PC-9 (cell line): ENCODE measurements around the gene TRIM56. TPM values are rescaled to one million over a fixed set of nuclear protein-coding genes. Genes with fewer than 3 reads are reported as not detected.
"Not testable (repeated sequence)": the region's sequence is repeated elsewhere in the genome, so short reads cannot be mapped to it uniquely, and the experiment has no call there.

Experiments
- BruUV-seq: library from RNA; stranded (reverse); fragments of 400-500 nt; replicated peaks from 2 replicates; lab custom pipeline; 2021; lab: Mats Ljungman, UMichigan
- CTCF ChIA-PET: fragments of 300-600 bp; sonication (Branson Sonifier 250); formaldehyde crosslinking; loops from one replicate; lab custom pipeline; 2022; ENCODE audit warnings: antibody characterized with exemption; lab: Charles Lee
- POLR2A ChIA-PET: fragments of 300-600 bp; sonication (Branson Sonifier 250); formaldehyde crosslinking; loops from one replicate; lab custom pipeline; 2022; ENCODE audit warnings: antibody characterized with exemption; ENCODE audit not compliant: unreplicated experiment; lab: Charles Lee
- DNase-seq, 2 experiments: peaks; one replicate each; pipeline versions ENCODE4 v3.0.0 to v3.0.0-alpha.2; 2015 to 2022; ENCODE audit warnings: mixed read lengths in 1 of 2
- H2AFZ ChIP-seq: fragments of 200-600 bp; sonication (generic); 2 replicates; pipeline ENCODE4 v1.8.1; 2017; ENCODE audit warnings: antibody characterized with exemption
- H3F3A ChIP-seq: fragments of 200-600 bp; sonication (generic); 2 replicates; pipeline ENCODE4 v1.8.1; 2017; ENCODE audit warnings: antibody characterized with exemption, mild to moderate bottlenecking, low read depth; ENCODE audit not compliant: insufficient read depth
- H3K27ac ChIP-seq: fragments of 200-600 bp; sonication (generic); 2 replicates; pipeline ENCODE4 v1.6.1; 2016; ENCODE audit warnings: mixed run types
- H3K27me3 ChIP-seq: fragments of 200-600 bp; sonication (generic); 2 replicates; pipeline ENCODE4 v1.6.1; 2016; ENCODE audit warnings: low read depth, mixed run types; ENCODE audit not compliant: insufficient read depth
- H3K36me3 ChIP-seq: fragments of 200-600 bp; sonication (generic); 2 replicates; pipeline ENCODE4 v1.6.1; 2016; ENCODE audit warnings: low read depth, mixed run types
- H3K4me1 ChIP-seq: fragments of 200-600 bp; sonication (generic); replicated peaks from 2 replicates; pipeline ENCODE4 v1.6.1; 2016; ENCODE audit warnings: mixed run types; ENCODE audit not compliant: insufficient read depth
- H3K4me2 ChIP-seq: fragments of 200-600 bp; sonication (generic); 2 replicates; pipeline ENCODE4 v1.6.1; 2017; ENCODE audit warnings: mixed run types
- H3K4me3 ChIP-seq: fragments of 200-600 bp; sonication (generic); 2 replicates; pipeline ENCODE4 v1.6.1; 2016; ENCODE audit warnings: mixed run types
- H3K79me2 ChIP-seq: fragments of 200-600 bp; sonication (generic); 2 replicates; pipeline ENCODE4 v1.6.1; 2017; ENCODE audit warnings: low read depth, mixed run types
- H3K9me2 ChIP-seq: fragments of 200-600 bp; sonication (generic); 2 replicates; pipeline ENCODE4 v1.8.1; 2017; ENCODE audit warnings: mild to moderate bottlenecking; ENCODE audit not compliant: insufficient read depth
- H3K9me3 ChIP-seq: fragments of 200-600 bp; sonication (generic); 2 replicates; pipeline ENCODE4 v1.8.1; 2016; ENCODE audit warnings: low read depth; ENCODE audit not compliant: insufficient read depth
- H4K20me1 ChIP-seq: fragments of 200-600 bp; sonication (generic); 2 replicates; pipeline ENCODE4 v1.8.1; 2017; ENCODE audit not compliant: insufficient read depth
- EZH2 ChIP-seq: fragments of 200-600 bp; sonication (generic); IDR thresholded peaks from 2 replicates; pipeline ENCODE4 v1.8.0; 2017; ENCODE audit warnings: antibody characterized with exemption, low read depth
- intact Hi-C: fragments of 100-400 bp; cut with micrococcal nuclease; formaldehyde crosslinking; loops from one replicate; pipeline ENCODE4 v1.10.0; 2022; ENCODE audit not compliant: unreplicated experiment
- total RNA-seq: library from RNA; stranded (reverse); gene quantifications from 2 replicates; pipeline ENCODE4 v1.2.3, GENCODE V29; 2021
- TF ChIP-seq, protein P1 (sequence below): fragments of 200-600 bp; sonication (generic); conservative IDR thresholded peaks from 2 replicates; pipeline ENCODE4 v1.6.1; 2017; ENCODE audit warnings: mixed run types, antibody characterized with exemption, mild to moderate bottlenecking, moderate library complexity

Gene TRIM56
- total RNA-seq, 1 experiment from 2014 or later: 72.3 TPM

DNA sequence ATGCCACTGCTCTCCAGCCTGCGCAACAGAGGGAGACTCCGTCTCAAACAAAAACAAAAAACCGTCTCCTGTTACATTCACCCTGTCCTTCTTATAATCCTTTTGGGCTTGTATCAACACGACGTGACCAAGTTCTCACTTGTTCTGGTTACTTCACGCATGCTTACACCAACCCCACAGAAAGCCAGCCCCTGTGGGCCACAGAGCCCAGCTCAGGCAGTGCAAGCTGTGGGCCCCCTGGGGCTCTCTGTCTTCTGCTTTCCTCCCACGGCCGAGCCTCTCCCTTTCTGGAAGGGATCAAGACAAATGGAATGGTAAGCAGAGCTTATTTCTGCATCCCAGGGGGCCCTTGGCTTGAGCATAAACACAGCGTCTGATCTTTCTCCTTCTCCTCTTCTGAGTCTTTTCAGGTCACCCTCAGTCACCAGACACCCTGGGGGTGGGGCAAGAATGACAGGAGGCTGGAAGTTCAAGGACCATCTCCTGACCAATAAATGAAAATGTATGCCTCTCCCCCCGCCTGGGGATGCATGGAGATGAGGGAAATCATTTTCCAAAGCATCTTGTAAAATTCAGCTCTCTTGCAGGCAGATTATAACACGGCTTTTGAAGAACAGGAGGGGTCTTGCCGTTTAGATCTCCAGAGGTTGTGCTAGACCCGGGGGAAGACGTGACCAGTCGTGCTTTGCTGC is 19.0 kb upstream of the TRIM56 start:
- CTCF ChIA-PET: interaction anchor here (0.5 to 1.1 kb wide), 2 partner anchors 46 to 117 kb away, joined by 3 read pairs; no protein-coding TSS in a partner anchor
- no peak overlapping the region for H3K27ac ChIP-seq
- H3K36me3 ChIP-seq: no peaks in the 10 kb centered on the region
- no peak overlapping the region for H3K4me3 ChIP-seq
- intact Hi-C loops: no loop called here
- H3K9me3 ChIP-seq: no peaks in the 10 kb centered on the region
- H4K20me1 ChIP-seq: no peaks in the 10 kb centered on the region
- H3K27me3 ChIP-seq: peaks cover 20% of the 10 kb centered on the region
- no peak for DNase-seq
- no peaks in the 10 kb centered on the region for H3K4me1 ChIP-seq
- no TSS peak for BruUV-seq
- no peaks in the 10 kb centered on the region for H3K9me2 ChIP-seq
- no peak overlapping the region for H3K4me2 ChIP-seq
- H3F3A ChIP-seq: no peaks in the 10 kb centered on the region
- no peaks in the 10 kb centered on the region for H3K79me2 ChIP-seq
- no peak overlapping the region for H2AFZ ChIP-seq
- POLR2A ChIA-PET: interaction anchor here (0.7 kb wide), 1 partner anchor 157 kb away, joined by 5 read pairs; no protein-coding TSS in a partner anchor
- TF ChIP-seq, protein P1, sequence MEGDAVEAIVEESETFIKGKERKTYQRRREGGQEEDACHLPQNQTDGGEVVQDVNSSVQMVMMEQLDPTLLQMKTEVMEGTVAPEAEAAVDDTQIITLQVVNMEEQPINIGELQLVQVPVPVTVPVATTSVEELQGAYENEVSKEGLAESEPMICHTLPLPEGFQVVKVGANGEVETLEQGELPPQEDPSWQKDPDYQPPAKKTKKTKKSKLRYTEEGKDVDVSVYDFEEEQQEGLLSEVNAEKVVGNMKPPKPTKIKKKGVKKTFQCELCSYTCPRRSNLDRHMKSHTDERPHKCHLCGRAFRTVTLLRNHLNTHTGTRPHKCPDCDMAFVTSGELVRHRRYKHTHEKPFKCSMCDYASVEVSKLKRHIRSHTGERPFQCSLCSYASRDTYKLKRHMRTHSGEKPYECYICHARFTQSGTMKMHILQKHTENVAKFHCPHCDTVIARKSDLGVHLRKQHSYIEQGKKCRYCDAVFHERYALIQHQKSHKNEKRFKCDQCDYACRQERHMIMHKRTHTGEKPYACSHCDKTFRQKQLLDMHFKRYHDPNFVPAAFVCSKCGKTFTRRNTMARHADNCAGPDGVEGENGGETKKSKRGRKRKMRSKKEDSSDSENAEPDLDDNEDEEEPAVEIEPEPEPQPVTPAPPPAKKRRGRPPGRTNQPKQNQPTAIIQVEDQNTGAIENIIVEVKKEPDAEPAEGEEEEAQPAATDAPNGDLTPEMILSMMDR: no peak
- no peak for TF ChIP-seq EZH2

- Histone ChIP-seq H3K9me3 (no peaks in the 10 kb centered on the region), H4K20me1 (no peaks in the 10 kb centered on the region), H3K4me3 (no peak overlapping the region), H3K27me3 (peaks cover 18% of the 10 kb centered on the region), H3K4me2 (no peak overlapping the region), H2AFZ (no peak overlapping the region), H3K36me3 (no peaks in the 10 kb centered on the region), H3K79me2 (no peaks in the 10 kb centered on the region), H3F3A (no peaks in the 10 kb centered on the region), H3K4me1 (no peaks in the 10 kb centered on the region), H3K9me2 (no peaks in the 10 kb centered on the region), H3K27ac (no peak overlapping the region)
- BruUV-seq: no TSS peak
- no peak for DNase-seq
- POLR2A ChIA-PET: interaction anchor here (0.7 kb wide), 1 partner anchor 157 kb away, joined by 5 read pairs; no protein-coding TSS in a partner anchor
- intact Hi-C loops: no loop called here
- CTCF ChIA-PET: interaction anchor here (1.1 kb wide), 1 partner anchor 46 kb away, joined by 3 read pairs; no protein-coding TSS in a partner anchor
- TF ChIP-seq, protein P1: no peak
- no peak for TF ChIP-seq EZH2
Observed at GRCh38 chr7:101066833-101067177, 18.5 kb upstream of the TRIM56 start.

DNA sequence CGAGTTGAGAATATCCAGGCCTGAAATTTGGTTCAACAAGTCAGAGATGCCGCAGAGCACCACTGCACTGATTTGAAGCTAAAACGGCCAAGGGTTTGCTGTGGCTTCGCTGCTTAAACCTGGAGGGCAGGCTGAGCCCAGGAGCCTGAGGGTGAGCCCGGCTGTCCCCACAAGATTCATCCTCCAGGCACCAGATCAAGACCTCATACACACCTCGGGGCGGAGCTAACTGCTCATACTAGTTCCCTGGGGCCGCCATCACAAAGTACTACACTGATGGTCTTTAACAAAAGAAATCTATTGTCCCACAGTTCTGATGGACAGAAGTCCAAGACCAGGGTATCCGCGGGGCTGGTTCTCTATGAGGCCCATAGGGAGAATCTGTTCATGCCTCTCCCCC is 16.9 kb upstream of the TRIM56 start:
- Histone ChIP-seq H3K36me3 (no peaks in the 10 kb centered on the region), H3K27ac (no peak overlapping the region), H3K9me3 (no peaks in the 10 kb centered on the region), H4K20me1 (no peaks in the 10 kb centered on the region), H3F3A (no peaks in the 10 kb centered on the region), H3K4me3 (no peak overlapping the region), H3K4me1 (no peaks in the 10 kb centered on the region), H3K27me3 (peaks cover 14% of the 10 kb centered on the region), H3K9me2 (no peaks in the 10 kb centered on the region), H2AFZ (no peak overlapping the region), H3K4me2 (no peak overlapping the region), H3K79me2 (no peaks in the 10 kb centered on the region)
- intact Hi-C loops: no loop called here
- CTCF ChIA-PET: no interaction called here
- POLR2A ChIA-PET: no interaction called here
- BruUV-seq: no TSS peak
- TF ChIP-seq, protein P1: no peak
- no peak for TF ChIP-seq EZH2
- DNase-seq: no peak

- H3F3A ChIP-seq, H3K36me3 ChIP-seq, BruUV-seq, H3K4me3 ChIP-seq, H3K27me3 ChIP-seq, H3K27ac ChIP-seq, intact Hi-C loops, H4K20me1 ChIP-seq, DNase-seq, POLR2A ChIA-PET, H3K9me2 ChIP-seq, H2AFZ ChIP-seq, H3K9me3 ChIP-seq, CTCF ChIA-PET, H3K4me2 ChIP-seq, H3K79me2 ChIP-seq, H3K4me1 ChIP-seq: not testable (repeated sequence)
Observed at GRCh38 chr7:101071362-101072104, 13.7 kb upstream of the TRIM56 start.
